K562 (cell line): ENCODE data around the gene BCR. TPM values are rescaled to one million over a fixed set of nuclear protein-coding genes. Genes with fewer than 3 reads are reported as not detected.

ENCODE experiments used
- ATAC-seq: fragments of 200-7000 bp; cut with Tn5 transposase; 3 replicates; pipeline ENCODE4 v1.9.1; 2020; ENCODE audit warnings: moderate library complexity
- BruUV-seq: library from RNA; stranded (reverse); fragments of 400-500 nt; replicated peaks from 2 replicates; lab custom pipeline; 2021; lab: Mats Ljungman, UMichigan
- CTCF ChIA-PET: fragments of 300-600 bp; formaldehyde crosslinking; extraction: SDS; loops from one replicate; lab custom pipeline; 2021; ENCODE audit warnings: low intra/inter-chr PET ratio; lab: Yijun Ruan, JAX
- POLR2A ChIA-PET: fragments of 300-600, 350-650 bp; sonication (Branson Sonifier 250); formaldehyde crosslinking; extraction: SDS; loops from one replicate; lab custom pipeline; 2021; ENCODE audit warnings: antibody characterized with exemption, inconsistent platforms; lab: Yijun Ruan, JAX
- DNase-seq, 4 experiments: peaks; one replicate each; pipeline versions ENCODE4 v3.0.0 to v3.0.0-alpha.2; 2011 to 2018; ENCODE audit warnings: low spot score in 3 of 4, mixed read lengths in 3 of 4; ENCODE audit errors: extremely low read depth in 1 of 4
- FAIRE-seq: peaks from 2 replicates; lab custom pipeline; 2011; peaks lifted over from hg19 to GRCh38; lab: Jason Lieb, UNC
- H2AFZ ChIP-seq: 2 replicates; pipeline ENCODE4 v1.6.0; 2011; ENCODE audit warnings: low read depth, low read length, control low read depth, inconsistent platforms
- H3K27ac ChIP-seq: fragments of 200-600 bp; 3 replicates; pipeline ENCODE4 v1.8.0; 2011; ENCODE audit warnings: low read depth, mild to moderate bottlenecking, control low read depth, inconsistent platforms, low read length, moderate library complexity, mixed read lengths; ENCODE audit errors: extremely low read depth
- H3K27me3 ChIP-seq, 2 experiments: fragments of 300-600 bp in 1 of 2; 2 replicates in 1 of 2; 3 replicates in 1 of 2; pipeline versions ENCODE4 v1.6.0 to v1.8.0; 2011; ENCODE audit warnings: inconsistent platforms in 2 of 2, low read length in 2 of 2, mild to moderate bottlenecking in 1 of 2, mixed read lengths in 1 of 2, moderate library complexity in 1 of 2; ENCODE audit not compliant: control insufficient read depth in 2 of 2, insufficient read depth in 2 of 2
- H3K36me3 ChIP-seq: fragments of 300-600 bp; 3 replicates; pipeline ENCODE4 v1.8.0; 2011; ENCODE audit warnings: mild to moderate bottlenecking, low read length, inconsistent platforms; ENCODE audit not compliant: control insufficient read depth, insufficient read depth
- H3K4me1 ChIP-seq, 2 experiments: fragments of 200-600 bp in 1 of 2; replicated peaks in 1 of 2; 2 replicates in 1 of 2; 3 replicates in 1 of 2; pipeline versions ENCODE4 v1.5.1 to v1.8.0; 2011; ENCODE audit warnings: inconsistent platforms in 2 of 2, low read length in 2 of 2, mild to moderate bottlenecking in 1 of 2, mixed read lengths in 1 of 2, moderate library complexity in 1 of 2; ENCODE audit not compliant: control insufficient read depth in 2 of 2, insufficient read depth in 2 of 2
- H3K4me2 ChIP-seq: 2 replicates; pipeline ENCODE4 v1.6.1; 2011; ENCODE audit warnings: low read length, control low read depth, inconsistent platforms, mixed read lengths; ENCODE audit not compliant: insufficient read depth
- H3K4me3 ChIP-seq: fragments of 200-600 bp; sonication (generic), shearing (Covaris generic); 2 replicates; pipeline ENCODE4 v1.5.1; 2016; ENCODE audit warnings: control low read depth, inconsistent platforms
- H3K79me2 ChIP-seq: fragments of 200-600 bp; 3 replicates; pipeline ENCODE4 v1.8.0; 2011; ENCODE audit warnings: low read length, inconsistent platforms; ENCODE audit not compliant: control insufficient read depth, insufficient read depth
- H3K9ac ChIP-seq, 2 experiments: 2 replicates each; pipeline versions ENCODE4 v1.6.0 to v1.6.1; 2011; ENCODE audit warnings: low read depth in 2 of 2, low read length in 2 of 2, control low read depth in 1 of 2, inconsistent platforms in 1 of 2, mild to moderate bottlenecking in 1 of 2, mixed read lengths in 1 of 2; ENCODE audit not compliant: insufficient read depth in 1 of 2
- H3K9me1 ChIP-seq: one replicate; pipeline ENCODE4 v1.6.0; 2011; ENCODE audit warnings: inconsistent platforms, mild to moderate bottlenecking, low read length, moderate library complexity; ENCODE audit not compliant: control insufficient read depth, insufficient read depth
- H3K9me3 ChIP-seq: replicated peaks from 2 replicates; pipeline ENCODE4 v1.5.1; 2011; ENCODE audit warnings: low read depth, low read length, inconsistent platforms; ENCODE audit not compliant: control insufficient read depth, insufficient read depth
- H4K20me1 ChIP-seq: replicated peaks from 2 replicates; pipeline ENCODE4 v1.6.1; 2011; ENCODE audit warnings: low read length, inconsistent platforms, mixed read lengths; ENCODE audit not compliant: control insufficient read depth, insufficient read depth
- MAX ChIP-seq: sonication (generic); formaldehyde crosslinking; IDR thresholded peaks from 2 replicates; pipeline ENCODE4 v1.9.0; 2022; ENCODE audit warnings: mild to moderate bottlenecking, missing genetic modification reagents
- POU5F1 ChIP-seq: fragments of 150-350 bp; IDR thresholded peaks from 2 replicates; pipeline ENCODE4 v1.6.1; 2014; ENCODE audit warnings: borderline replicate concordance, low read length, low read depth, mild to moderate bottlenecking; ENCODE audit not compliant: partially characterized antibody
- SMAD3 ChIP-seq: fragments of 450-650 bp; formaldehyde crosslinking; conservative IDR thresholded peaks from 2 replicates; pipeline ENCODE4 v1.4.0; 2020; ENCODE audit warnings: mild to moderate bottlenecking
- SMARCA5 ChIP-seq: fragments of 450-650 bp; IDR thresholded peaks from 2 replicates; pipeline ENCODE4 v1.6.1; 2016
- TCF7 ChIP-seq: sonication (generic); IDR thresholded peaks from 2 replicates; pipeline ENCODE4 v1.6.1; 2016; ENCODE audit warnings: antibody characterized with exemption, borderline replicate concordance
- U2AF2 ChIP-seq: fragments of 200-400 bp; formaldehyde crosslinking; optimal IDR thresholded peaks from 2 replicates; pipeline ENCODE3; 2017; ENCODE audit warnings: low read depth, mild to moderate bottlenecking, low read length
- XRCC5 ChIP-seq: fragments of 200-400 bp; formaldehyde crosslinking; IDR thresholded peaks from 2 replicates; pipeline ENCODE4 v1.6.1; 2017; ENCODE audit warnings: low read depth, mild to moderate bottlenecking, low read length
- ZNF384 ChIP-seq: IDR thresholded peaks from 2 replicates; pipeline ENCODE4 v1.6.1; 2012; ENCODE audit warnings: low read depth, low read length, improper control_type of control experiment
- WGBS: fragments of 100-300 bp; shearing (Covaris generic); methylation state at CpG from one replicate; pipeline ENCODE4 v1.1.6; 2016; ENCODE audit warnings: low coverage, mixed read lengths; ENCODE audit not compliant: insufficient coverage; ENCODE audit errors: missing lambda C conversion rate; 5-methylcytosine and 5-hydroxymethylcytosine counted together
- in situ Hi-C: fragments of 300-500 bp; cut with MboI; formaldehyde crosslinking; loops from 4 replicates; pipeline ENCODE4 v1.15.0; 2018; ENCODE audit warnings: inconsistent platforms, mixed read lengths
- intact Hi-C: fragments of 100-400 bp; cut with micrococcal nuclease; formaldehyde crosslinking; loops from 2 replicates; pipeline ENCODE4 v1.14.2; 2022
- polyA plus RNA-seq, 8 experiments: library from polyadenylated mRNA; depleted of rRNA in 4 of 8; stranded (reverse) in 5 of 8; unstranded in 3 of 8; fragments of >200 nt; fragmentation: Nextera tagmentation in 2 of 8; fragmentation: Illumina TruSeq in 1 of 8; extraction: Ambion mirVana in 2 of 8; extraction: Trizol in 1 of 8; gene quantifications; 2 replicates each; pipeline versions ENCODE4 v1.2.1 to v1.2.3, GENCODE V29; 2011 to 2014; ENCODE audit warnings: inconsistent platforms in 1 of 8, missing spikeins in 1 of 8
- total RNA-seq, 7 experiments: library from RNA; depleted of rRNA in 6 of 7; stranded (reverse); fragments of >200 nt in 6 of 7; fragmentation: Illumina TruSeq in 2 of 7; extraction: Trizol in 2 of 7; gene quantifications; 2 replicates each; pipeline versions ENCODE4 v1.2.1 to v1.2.3, GENCODE V29; 2011 to 2021; ENCODE audit warnings: low replicate concordance in 1 of 7

BCR gene
- total and polyA plus RNA-seq, 9 of the 15 experiments (the other 6 are each of a cell fraction or from before 2014, with no cell fraction given) = 0.41 to 150 (median 45.6) TPM

GRCh38 chr22:23293720-23294119 is 113.4 kb downstream of the BCR start:
- DNase-seq (no peak), FAIRE-seq (no peak), ATAC-seq (no peak)
- no TSS peak for BruUV-seq
- H4K20me1 ChIP-seq = peaks cover 17% of the 10 kb centered on the region
- H3K9me1 ChIP-seq = peaks cover 13% of the 10 kb centered on the region
- H3K9me3 ChIP-seq = no peaks in the 10 kb centered on the region
- no peak overlapping the region for H3K4me3 ChIP-seq
- 94% methylated on average over 8 of the region's 14 CpGs for WGBS
- H3K4me1 ChIP-seq = peaks cover 0 to 5% of the 10 kb centered on the region in 2 experiments; a peak in 1 of 5 replicates
- in situ Hi-C loops = no loop called here
- intact Hi-C loops = no loop called here
- H3K27me3 ChIP-seq = no peaks in the 10 kb centered on the region
- ChIA-PET POLR2A (no interaction called here), CTCF (no interaction called here)
- TF ChIP-seq XRCC5 = no peak
- no peak for TF ChIP-seq POU5F1
- no peak for TF ChIP-seq MAX (CRISPR knock-in tag)
- no peak for TF ChIP-seq ZNF384
- TF ChIP-seq SMAD3 (CRISPR knock-in tag) = no peak
- no peak for TF ChIP-seq U2AF2
- no peak for TF ChIP-seq TCF7
- TF ChIP-seq SMARCA5 = no peak
- no peak overlapping the region for H3K27ac ChIP-seq
- H3K79me2 ChIP-seq = no peaks in the 10 kb centered on the region
- H2AFZ ChIP-seq = no peak overlapping the region
- peaks cover 19% of the 10 kb centered on the region; the same call in 2 of the 3 replicates for H3K36me3 ChIP-seq
- H3K4me2 ChIP-seq = no peak overlapping the region
- H3K9ac ChIP-seq = no peak overlapping the region
